HG03575 (cell line): ENCODE data around the gene EML6.
"Not testable (repeated sequence)": the region's sequence is repeated elsewhere in the genome, so short reads cannot be mapped to it uniquely, and the experiment has no call there.

Experiments
- ATAC-seq: cut with Tn5 transposase; IDR thresholded peaks from one replicate; pipeline ENCODE4 v1.9.1; 2021; ENCODE audit not compliant: unreplicated experiment, insufficient number of reproducible peaks, low FRiP score; ENCODE audit errors: extremely low read depth

The EML6 gene

GRCh38 chr2:54723131-54723995 is at the start of gene EML6:
TSS of gene EML6 (plus strand) at chr2:54723662. CDS start at chr2:54725062, 1,400 bp downstream.
- peak; percentile 93 for ATAC-seq

- ATAC-seq = no peak
Measured at GRCh38 chr2:54675281-54675680, 48.2 kb upstream of the EML6 start.

- ATAC-seq = no peak
Measured at GRCh38 chr2:54675738-54676137, 47.7 kb upstream of the EML6 start.

GRCh38 chr2:54676656-54677055 is 46.8 kb upstream of the EML6 start:
- no peak for ATAC-seq

GRCh38 chr2:54677476-54678265 is 45.8 kb upstream of the EML6 start:
- ATAC-seq = no peak

- no peak for ATAC-seq
Measured at GRCh38 chr2:54678719-54679118, 44.7 kb upstream of the EML6 start.

GRCh38 chr2:54680397-54681041 is 42.9 kb upstream of the EML6 start:
- no peak for ATAC-seq

GRCh38 chr2:54681416-54681815 is 42.0 kb upstream of the EML6 start:
- no peak for ATAC-seq

- no peak for ATAC-seq
Measured at GRCh38 chr2:54683596-54683995, 39.9 kb upstream of the EML6 start.

- ATAC-seq = no peak
Measured at GRCh38 chr2:54685263-54685775, 38.1 kb upstream of the EML6 start.

- no peak for ATAC-seq
Measured at GRCh38 chr2:54687595-54688152, 35.8 kb upstream of the EML6 start.

GRCh38 chr2:54691445-54692135 is 31.9 kb upstream of the EML6 start:
- ATAC-seq = no peak

GRCh38 chr2:54692556-54692955 is 30.9 kb upstream of the EML6 start:
- ATAC-seq = no peak

GRCh38 chr2:54695378-54695777 is 28.1 kb upstream of the EML6 start:
- ATAC-seq = no peak

- ATAC-seq = no peak
Measured at GRCh38 chr2:54697934-54698333, 25.5 kb upstream of the EML6 start.

- not testable (repeated sequence) for ATAC-seq
Measured at GRCh38 chr2:54698926-54699325, 24.5 kb upstream of the EML6 start.

- ATAC-seq = no peak
Measured at GRCh38 chr2:54699665-54700064, 23.8 kb upstream of the EML6 start.

- ATAC-seq = no peak
Measured at GRCh38 chr2:54701029-54701428, 22.4 kb upstream of the EML6 start.

- ATAC-seq = no peak
Measured at GRCh38 chr2:54704238-54704637, 19.2 kb upstream of the EML6 start.
